GM04503 (cell line): ENCODE results near the gene RPL41.
"Not testable (repeated sequence)": the region's sequence is repeated elsewhere in the genome, so short reads cannot be mapped to it uniquely, and the experiment has no call there.

ENCODE experiments used
- DNase-seq: peaks from one replicate; pipeline ENCODE4 v3.0.0-alpha.2; 2012; ENCODE audit warnings: low read depth

Gene RPL41

DNA sequence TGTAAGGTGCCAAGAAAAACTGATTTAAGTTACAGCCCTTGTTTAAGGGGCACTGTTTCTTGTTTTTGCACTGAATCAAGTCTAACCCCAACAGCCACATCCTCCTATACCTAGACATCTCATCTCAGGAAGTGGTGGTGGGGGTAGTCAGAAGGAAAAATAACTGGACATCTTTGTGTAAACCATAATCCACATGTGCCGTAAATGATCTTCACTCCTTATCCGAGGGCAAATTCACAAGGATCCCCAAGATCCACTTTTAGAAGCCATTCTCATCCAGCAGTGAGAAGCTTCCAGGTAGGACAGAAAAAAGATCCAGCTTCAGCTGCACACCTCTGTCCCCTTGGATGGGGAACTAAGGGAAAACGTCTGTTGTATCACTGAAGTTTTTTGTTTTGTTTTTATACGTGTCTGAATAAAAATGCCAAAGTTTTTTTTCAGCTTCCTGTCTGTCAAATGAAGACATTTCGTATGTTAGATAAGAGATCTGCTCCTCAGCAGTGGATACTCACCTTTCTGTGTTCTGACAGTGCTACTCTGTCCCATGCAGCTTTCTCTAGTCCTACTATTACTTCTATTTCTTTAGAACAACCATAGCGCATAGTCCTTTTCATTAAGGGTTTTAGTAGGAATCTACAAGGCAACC, 13.2 kb upstream of the RPL41 start:
- DNase-seq = no peak

DNA sequence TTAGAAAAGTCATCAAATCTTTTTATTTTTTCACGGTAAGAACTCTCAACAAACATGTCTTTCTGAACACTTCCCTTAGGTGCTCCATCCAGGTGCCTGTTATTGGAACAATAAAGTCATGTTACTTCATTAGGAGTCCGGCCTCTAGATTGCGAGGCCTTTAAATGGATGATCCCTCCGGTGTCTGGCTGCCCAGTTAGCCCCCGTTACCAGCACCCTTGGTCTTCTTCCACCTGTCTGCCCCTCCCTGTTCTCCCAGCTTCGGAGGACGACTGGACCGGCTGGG, 12.7 kb upstream of the RPL41 start:
- no peak for DNase-seq

DNA sequence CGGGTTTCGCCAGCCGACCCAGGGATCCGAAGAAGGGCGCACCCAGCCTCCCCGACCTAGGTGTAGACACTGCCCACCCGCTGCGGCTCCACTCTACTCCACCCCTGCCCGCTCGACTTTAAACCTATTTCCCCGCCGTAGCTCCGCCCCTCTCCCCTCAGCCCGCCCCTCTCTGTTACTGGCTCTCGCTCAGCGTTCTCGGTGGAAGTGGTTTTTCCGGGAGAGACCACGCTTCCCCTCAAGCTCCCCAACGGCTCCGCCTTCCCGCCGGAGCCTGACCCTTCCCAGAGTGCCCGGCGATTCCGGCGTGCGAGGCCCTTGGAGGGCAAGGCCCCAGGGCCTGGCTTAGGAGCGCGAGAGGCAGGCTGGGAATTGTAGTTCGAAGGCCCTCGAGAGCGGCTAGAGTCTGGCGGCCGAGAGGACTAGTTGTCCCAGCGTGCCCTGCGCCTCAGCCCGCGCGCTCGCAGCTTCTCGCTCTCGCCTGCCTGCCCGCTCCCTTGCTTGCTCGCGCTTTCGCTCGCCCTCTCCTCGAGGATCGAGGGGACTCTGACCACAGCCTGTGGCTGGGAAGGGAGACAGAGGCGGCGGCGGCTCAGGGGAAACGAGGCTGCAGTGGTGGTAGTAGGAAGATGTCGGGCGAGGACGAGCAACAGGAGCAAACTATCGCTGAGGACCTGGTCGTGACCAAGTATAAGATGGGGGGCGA, 12.2 kb upstream of the RPL41 start, which contains the start of gene PA2G4:
Gene PA2G4, plus strand, starts transcription at position 451 of the 706 bp plus-strand sequence. Its CDS starts 179 bp downstream, at position 630.
- peak; percentile 94 for DNase-seq

- DNase-seq = no peak
Measured at GRCh38 chr12:56104815-56105608, 11.4 kb upstream of the RPL41 start.

DNA sequence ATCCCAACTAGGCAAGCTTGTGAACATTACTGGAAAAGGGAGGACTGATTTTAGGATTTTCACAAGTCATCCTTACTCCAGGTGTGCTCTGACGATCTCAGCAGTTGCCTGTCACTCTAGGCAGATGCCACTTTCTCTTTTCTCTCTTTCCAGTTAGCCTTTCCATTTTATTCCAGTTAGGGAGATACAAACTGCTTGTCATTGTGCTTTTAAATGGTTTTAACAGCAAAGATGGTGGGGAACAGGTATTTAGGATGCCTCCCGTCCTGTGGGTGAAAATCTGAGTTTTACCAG, 10.9 kb upstream of the RPL41 start:
- DNase-seq = no peak

DNA sequence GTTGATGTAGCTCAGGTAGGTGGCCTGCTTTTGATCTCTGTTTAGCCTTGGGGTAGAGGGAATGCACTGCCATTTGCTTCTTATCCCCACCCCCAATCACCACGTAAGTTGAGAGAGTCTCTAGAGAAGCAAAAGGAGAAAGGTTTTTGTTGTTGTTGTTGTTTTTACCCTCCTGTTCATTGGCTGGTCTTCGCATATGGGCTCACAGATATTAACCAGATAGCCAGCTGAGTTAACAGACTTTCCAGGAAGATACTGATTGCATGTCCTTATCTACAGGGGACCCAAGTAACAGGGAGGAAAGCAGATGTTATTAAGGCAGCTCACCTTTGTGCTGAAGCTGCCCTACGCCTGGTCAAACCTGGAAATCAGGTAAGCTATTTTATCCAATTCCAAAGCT, 9.2 kb upstream of the RPL41 start:
- DNase-seq = no peak

DNA sequence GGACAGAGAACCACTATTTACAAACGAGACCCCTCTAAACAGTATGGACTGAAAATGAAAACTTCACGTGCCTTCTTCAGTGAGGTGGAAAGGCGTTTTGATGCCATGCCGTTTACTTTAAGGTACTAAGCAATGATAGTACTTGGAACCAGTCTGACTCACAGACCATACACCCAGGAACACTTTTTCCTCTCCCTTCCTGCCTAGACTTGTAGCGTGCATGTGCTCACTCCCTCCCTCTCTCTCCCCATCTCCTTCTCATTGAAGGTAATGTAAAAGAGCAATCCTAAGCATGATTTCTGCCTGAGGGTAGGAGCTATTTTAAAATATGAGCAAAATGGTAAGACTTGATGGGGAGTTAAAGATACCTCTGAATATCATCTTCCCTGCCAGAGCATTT, 5.9 kb upstream of the RPL41 start:
- DNase-seq = no peak

- no peak for DNase-seq
Measured at GRCh38 chr12:56114084-56114483, 2.3 kb upstream of the RPL41 start.

GRCh38 chr12:56115329-56115728, 1.1 kb upstream of the RPL41 start:
- no peak for DNase-seq

- DNase-seq = not testable (repeated sequence)
Measured at GRCh38 chr12:56117082-56117706, 761 bp downstream of the RPL41 start.

GRCh38 chr12:56117778-56118687, 1.6 kb downstream of the RPL41 start, which contains the start of gene ZC3H10:
Gene ZC3H10, plus strand, starts transcription at chr12:56118266. Its CDS starts 2,297 bp downstream, at chr12:56120563.
- peak; percentile 95 for DNase-seq

DNA sequence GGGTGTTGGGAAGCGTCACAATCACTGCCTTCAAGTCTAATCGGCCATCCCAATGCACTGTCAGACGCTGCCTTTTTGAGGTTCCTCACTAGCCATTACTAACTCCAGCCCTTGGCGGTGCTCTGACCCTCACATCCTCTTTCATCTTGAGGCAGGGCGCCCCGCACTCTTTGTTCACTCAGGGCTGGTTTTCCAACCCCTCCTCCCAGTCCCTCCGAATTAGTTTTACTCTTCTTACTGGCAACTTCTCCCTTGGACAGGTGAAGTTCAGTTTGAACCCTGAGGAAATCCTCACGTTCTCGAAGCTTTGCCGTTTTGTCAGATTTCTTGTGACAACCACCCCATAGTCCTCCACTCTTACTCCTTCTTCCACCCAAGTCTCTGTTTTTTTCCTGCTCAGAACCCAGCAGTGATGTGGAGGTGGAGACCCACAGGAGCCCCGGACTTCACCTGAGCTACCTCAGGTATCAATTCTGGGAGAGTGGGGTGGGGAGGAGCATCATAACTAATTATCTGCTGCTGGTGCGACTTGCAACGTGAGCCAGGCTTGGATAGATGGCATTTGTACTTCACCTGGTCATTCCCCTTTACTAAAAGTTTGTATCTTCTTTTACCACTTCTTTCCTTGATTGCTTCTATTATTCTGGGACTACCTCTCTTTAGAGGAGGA, 2.4 kb downstream of the RPL41 start:
- no peak for DNase-seq

DNA sequence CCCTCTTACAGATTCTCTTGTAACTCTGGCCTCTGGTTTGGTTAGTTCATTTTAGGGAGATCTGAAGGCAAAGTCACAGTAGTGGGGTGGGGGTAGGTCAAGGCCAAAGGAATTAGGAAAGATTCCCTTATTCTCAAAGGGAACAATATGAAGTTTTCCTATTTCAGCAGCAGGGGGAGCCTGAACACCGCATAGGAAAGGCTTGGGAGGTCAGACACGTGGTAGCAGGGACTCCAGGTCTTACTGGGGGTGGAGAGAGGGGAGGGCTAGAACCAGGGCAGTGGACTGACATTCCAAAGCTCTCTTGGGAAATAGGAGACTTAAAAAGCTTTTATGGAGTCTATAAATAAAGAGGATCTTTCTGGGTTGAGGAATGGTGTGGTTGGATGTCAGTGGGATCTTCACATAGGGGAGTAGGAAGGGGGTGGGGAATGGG, 2.9 kb downstream of the RPL41 start:
- peak; percentile 87 for DNase-seq

DNA sequence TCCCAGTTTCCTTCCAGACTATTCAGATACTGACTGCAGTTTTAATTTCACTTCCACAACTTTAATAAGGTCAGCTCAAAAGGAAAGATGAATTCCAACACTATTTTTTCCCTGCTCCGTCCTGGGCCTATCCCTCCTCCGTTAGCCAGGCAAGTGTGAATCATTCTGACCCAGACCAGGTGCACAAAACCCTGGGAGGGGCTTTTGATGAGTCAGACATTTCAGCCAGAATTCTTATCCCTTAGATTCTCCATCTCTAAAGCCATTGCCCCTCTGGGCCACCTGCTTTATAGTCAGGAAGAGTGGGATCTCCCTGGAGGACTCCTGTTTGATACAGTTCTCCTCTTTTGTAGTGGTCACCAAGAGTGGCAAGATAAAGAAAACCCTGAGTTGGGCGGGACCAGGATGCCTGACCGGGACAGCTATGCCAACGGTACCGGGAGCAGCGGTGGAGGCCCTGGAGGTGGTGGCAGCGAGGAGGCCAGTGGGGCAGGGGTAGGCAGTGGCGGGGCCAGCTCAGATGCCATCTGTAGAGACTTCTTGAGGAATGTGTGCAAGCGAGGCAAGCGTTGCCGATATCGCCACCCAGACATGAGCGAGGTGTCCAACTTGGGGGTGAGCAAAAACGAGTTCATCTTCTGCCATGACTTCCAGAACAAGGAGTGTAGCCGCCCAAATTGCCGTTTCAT, 3.9 kb downstream of the RPL41 start:
- no peak for DNase-seq

- no peak for DNase-seq
Measured at GRCh38 chr12:56121204-56121870, 4.9 kb downstream of the RPL41 start.

- DNase-seq = no peak
Measured at GRCh38 chr12:56122637-56123036, 6.2 kb downstream of the RPL41 start.

- DNase-seq = no peak
Measured at GRCh38 chr12:56124133-56124532, 7.7 kb downstream of the RPL41 start.

DNA sequence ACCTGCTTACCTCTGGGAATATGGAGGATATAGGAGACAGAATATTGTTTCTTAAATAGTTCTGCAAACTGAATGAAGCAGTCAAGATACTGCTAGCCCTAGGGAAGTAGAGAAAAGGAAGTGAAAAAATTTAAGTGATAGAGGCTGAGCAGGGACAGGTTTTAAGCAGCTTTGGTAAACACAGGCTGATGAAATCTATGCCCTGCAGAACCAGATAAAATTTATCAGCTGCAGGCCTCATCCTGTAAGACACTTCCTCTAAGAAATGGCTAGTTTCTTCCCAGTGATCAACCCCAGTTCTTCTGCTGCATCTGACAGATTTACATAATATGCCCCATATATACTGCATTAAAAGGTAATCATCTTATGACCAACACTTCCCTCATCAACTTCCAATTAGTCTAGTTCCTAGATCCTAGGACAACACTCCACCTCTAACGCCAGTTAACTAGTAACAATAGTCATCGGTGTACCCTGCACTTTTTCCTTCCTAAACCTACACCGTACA, 10.4 kb downstream of the RPL41 start:
- DNase-seq = no peak

DNA sequence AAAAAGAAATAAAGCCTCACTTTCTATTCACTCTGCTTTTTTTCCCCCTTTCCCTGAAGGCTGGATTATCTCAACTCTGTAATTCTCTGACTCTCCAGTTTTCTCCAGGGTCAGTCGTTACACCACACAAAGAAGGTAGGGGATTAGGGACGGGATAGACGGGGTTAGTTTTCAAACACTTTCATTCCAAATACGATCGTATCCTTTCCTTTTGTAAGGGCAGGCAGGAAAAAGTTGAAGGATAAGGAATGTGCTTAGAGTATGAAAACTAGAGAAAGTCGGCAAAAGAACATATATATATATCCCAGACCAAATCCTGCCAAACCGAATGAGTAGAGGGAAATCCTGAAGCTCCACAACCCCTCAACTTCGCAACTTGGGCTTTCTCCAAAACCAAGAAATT, 11.1 kb downstream of the RPL41 start:
- DNase-seq = no peak
